GM12873 (cell line): Measurements from ENCODE around the gene HIP1.

Source experiments
- TF ChIP-seq, protein P1 (sequence below): IDR thresholded peaks from 2 replicates; pipeline ENCODE4 v1.5.1; 2012; ENCODE audit warnings: low read depth, mild to moderate bottlenecking, moderate library complexity, low read length, control low read depth; ENCODE audit not compliant: insufficient read depth; ENCODE audit errors: missing control alignments

The HIP1 gene

DNA sequence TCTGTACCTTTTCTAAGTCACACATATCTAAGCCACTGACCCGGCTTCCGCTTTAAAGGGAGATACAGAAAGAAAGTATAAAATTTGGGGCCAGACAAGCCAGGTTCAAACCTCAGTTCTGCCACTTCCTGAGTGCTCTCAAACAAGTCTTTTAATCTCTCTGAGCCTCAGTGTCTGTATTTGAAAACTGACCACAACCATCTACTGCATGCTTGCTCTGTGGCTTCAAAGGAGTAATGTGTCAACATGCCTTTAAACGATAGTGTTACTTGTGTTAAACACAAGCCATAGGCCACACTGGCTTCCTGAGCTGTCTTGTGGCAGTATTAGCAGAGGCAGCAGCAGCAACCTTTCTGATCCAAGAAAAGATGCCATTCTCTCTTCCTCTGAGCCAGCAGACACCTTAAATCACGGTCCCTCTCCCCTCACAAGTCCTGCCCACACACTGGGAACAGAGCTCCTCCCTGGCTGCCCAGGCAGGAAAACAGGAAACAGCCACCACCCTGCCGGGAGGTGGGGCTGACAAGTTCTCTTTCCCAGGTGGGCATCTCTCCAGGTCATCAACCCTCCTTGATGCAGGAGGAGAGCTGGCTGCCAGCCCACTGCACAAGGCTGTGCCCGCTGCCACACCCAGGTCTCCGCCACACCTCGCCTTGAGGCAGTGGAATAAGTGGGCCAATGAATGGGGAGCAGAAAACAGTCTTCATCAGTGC, 10.7 kb downstream of the HIP1 start:
- TF ChIP-seq, protein P1, sequence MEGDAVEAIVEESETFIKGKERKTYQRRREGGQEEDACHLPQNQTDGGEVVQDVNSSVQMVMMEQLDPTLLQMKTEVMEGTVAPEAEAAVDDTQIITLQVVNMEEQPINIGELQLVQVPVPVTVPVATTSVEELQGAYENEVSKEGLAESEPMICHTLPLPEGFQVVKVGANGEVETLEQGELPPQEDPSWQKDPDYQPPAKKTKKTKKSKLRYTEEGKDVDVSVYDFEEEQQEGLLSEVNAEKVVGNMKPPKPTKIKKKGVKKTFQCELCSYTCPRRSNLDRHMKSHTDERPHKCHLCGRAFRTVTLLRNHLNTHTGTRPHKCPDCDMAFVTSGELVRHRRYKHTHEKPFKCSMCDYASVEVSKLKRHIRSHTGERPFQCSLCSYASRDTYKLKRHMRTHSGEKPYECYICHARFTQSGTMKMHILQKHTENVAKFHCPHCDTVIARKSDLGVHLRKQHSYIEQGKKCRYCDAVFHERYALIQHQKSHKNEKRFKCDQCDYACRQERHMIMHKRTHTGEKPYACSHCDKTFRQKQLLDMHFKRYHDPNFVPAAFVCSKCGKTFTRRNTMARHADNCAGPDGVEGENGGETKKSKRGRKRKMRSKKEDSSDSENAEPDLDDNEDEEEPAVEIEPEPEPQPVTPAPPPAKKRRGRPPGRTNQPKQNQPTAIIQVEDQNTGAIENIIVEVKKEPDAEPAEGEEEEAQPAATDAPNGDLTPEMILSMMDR, result no peak

DNA sequence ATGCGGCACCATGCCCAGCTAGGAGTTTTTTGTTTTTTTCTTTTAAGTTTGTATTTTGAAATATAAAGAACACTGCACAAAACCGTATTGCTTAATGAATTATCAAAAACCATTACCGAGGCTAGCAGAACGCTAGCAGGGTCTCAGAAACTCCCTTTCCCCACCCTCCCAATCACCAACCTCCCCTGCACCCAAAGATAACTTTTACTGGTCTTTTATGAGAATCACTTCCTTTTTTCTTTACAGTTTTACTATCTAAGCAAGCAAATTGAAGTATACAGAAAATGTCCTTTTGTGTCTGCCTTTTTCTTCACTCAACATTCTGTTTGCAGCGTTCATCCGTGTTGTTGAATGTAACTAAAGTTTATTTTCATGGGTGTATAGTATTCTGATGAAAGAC, 13.4 kb downstream of the HIP1 start:
- TF ChIP-seq, protein P1, result no peak

DNA sequence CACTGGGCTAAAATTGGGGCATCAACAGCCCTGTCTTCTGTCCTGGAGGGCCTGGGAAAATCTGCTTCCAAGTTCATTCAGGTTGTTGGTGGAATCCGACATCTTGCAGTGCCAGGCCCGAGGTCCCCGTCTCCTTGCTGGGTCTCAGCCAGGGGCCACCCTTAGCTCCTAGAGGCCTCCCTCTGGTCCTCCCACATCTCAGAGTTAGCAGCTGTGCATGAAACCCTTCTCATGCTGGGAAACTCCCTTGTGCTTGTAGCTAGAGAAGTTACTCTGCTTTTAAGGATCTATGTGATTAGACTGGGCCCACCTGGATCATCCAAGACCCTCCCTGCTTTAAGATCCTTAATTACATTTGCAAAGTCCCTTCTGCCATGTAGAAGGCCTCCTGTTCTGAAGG, 15.3 kb downstream of the HIP1 start:
- TF ChIP-seq, protein P1, result no peak

DNA sequence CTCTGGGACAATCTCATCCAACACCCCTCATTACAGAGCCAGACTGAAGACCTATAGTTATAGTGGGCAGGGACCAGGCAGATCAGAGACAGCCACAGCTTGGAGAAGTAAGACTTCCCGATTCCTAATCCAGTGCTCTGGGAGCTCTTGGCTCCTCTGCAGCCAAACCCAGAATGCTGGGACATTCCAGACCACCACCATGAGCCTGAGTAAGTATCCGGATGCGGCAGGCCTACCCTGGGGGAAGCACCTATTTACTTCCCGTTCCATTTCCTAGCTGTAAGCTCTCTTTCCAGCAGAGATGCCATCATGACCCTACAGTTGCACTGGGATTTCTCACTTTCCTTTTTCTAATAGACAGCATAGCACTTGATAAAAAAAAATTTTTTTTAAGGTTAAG, 16.4 kb downstream of the HIP1 start:
- TF ChIP-seq, protein P1, result no peak

DNA sequence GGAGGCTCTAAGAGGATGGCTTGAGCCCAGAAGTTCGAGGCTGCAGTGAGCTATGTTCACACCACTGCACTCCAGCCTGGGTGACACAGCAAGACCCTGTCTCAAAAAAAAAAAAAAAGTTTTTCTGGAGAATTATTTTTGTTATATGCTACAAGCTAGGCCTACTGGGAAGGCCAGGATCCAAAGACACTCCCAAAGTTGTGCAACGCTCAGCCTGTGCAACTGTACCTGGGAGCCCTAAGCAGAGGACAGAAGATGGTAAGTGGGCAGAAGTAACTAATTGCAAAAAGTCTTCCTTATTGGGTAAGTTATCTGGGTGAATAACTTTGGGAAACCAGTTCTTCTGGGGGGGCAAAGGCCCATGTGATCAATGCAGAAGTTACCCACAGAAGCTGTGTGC, 17.3 kb downstream of the HIP1 start:
- TF ChIP-seq, protein P1, result no peak

DNA sequence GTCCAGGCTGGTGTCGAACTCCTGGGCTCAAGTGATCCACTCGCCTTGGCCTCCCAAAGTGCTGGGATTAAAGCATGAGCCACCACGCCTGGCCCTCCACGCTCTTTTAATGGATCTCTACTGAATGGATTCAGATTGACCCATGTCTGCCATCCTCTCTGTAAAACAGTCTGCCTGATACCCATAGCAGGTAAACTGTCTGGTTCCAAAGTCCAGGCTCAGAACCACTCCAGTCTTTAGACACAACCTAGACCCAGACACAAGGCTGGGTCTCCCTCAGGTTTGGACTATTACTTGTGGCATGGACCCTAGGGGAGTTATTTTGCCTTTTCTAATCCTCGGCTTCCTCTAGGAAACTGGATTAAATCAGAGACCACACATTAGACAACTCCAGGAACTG, 19.1 kb downstream of the HIP1 start:
- TF ChIP-seq, protein P1, result no peak

DNA sequence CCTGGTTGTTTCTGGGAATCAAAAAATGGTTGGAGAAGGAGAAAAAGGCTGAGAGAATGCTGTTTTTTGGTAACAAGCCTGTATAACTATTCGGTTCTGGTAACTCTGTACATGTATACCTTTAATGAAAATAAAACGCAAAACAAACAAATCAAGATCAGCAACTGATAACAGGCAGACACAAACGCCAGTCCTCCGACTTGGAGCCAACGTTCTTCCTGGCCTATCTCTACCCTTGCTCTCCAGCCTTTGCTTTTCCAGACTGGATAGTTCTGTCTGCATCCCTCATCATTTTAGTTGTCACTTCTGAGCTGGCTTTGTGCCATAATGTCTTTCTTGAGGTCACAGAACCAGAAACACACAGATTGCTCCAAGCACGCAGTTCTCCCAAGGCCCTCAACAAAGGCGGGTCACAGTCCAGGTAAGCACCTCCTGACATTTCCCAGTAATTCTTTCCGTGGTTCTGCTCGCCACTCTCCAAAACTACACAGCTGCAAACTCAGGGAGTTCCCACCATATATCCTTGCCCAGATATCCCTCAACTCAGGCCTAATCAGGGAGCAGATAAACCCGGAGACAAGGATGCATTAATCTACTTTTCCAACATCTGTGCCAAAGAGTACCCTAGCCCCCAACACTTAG, 20.2 kb downstream of the HIP1 start:
- TF ChIP-seq, protein P1, result no peak
